Thyroid gland (tissue), 4 donors: ENCODE measurements around the gene KBTBD6. TPM values are rescaled to one million over a fixed set of nuclear protein-coding genes. Genes with fewer than 3 reads are reported as not detected.
"Not testable (repeated sequence)": the region's sequence is repeated elsewhere in the genome, so short reads cannot be mapped to it uniquely, and the experiment has no call there.

Experiments
- DNase-seq, 2 donors: peaks; one replicate each; pipeline ENCODE4 v3.0.0-alpha.2; 2019
- H3K27ac ChIP-seq, 3 donors: fragments of 200-600 bp; sonication (generic); 1 replicate in 2 of 3; 2 replicates in 1 of 3; pipeline ENCODE4 v1.5.1; 2016 to 2019; ENCODE audit warnings: mild to moderate bottlenecking in 1 of 3, moderate library complexity in 1 of 3
- H3K27me3 ChIP-seq: fragments of 200-600 bp; sonication (generic); one replicate; pipeline ENCODE4 v1.5.1; 2019
- H3K36me3 ChIP-seq, 2 donors: fragments of 200-600 bp; sonication (generic); one replicate each; pipeline ENCODE4 v1.5.1; 2016 to 2019
- H3K4me1 ChIP-seq, 2 donors: fragments of 200-600 bp; sonication (generic); one replicate each; pipeline ENCODE4 v1.5.1; 2017 to 2019
- H3K4me3 ChIP-seq, 3 donors: fragments of 200-600 bp; sonication (generic); replicated peaks in 1 of 3; 1 replicate in 2 of 3; 2 replicates in 1 of 3; pipeline ENCODE4 v1.5.1; 2016; ENCODE audit warnings: mild to moderate bottlenecking in 1 of 3
- H3K9me3 ChIP-seq: fragments of 200-600 bp; sonication (generic); one replicate; pipeline ENCODE4 v1.5.1; 2017
- CTCF ChIP-seq, 6 experiments: fragments of 200-600 bp in 3 of 6; fragments of 450-650 bp in 3 of 6; sonication (generic) in 3 of 6; IDR thresholded peaks; one replicate each; pipeline ENCODE4 v1.5.1; 2016 to 2019; ENCODE audit warnings: antibody characterized with exemption in 6 of 6, mild to moderate bottlenecking in 2 of 6, inconsistent platforms in 1 of 6, moderate library complexity in 1 of 6
- POLR2A ChIP-seq, 2 donors: fragments of 450-650 bp; IDR thresholded peaks; one replicate each; pipeline ENCODE4 v1.6.1; 2017; ENCODE audit warnings: antibody characterized with exemption in 2 of 2, mild to moderate bottlenecking in 2 of 2, moderate library complexity in 1 of 2
- WGBS, 2 donors: methylation state at CpG; one replicate each; pipeline ENCODE4 v1.1.5; 2017; 5-methylcytosine and 5-hydroxymethylcytosine counted together
- intact Hi-C: fragments of 100-400 bp; cut with DNase I; formaldehyde crosslinking; loops from one replicate; pipeline ENCODE4 v1.15.1; 2023
- total RNA-seq, 4 donors: library from RNA; depleted of rRNA; stranded (reverse); fragments of >200 nt; gene quantifications; one replicate each; pipeline ENCODE4 v1.2.3, GENCODE V29; 2016

The KBTBD6 gene
- total RNA-seq, 4 donors from 2014 or later: 10.2 to 11.9 (median 11.2) TPM

- DNase-seq: no peak
- intact Hi-C loops: loop anchor here (5.0 kb wide), 1 partner anchor 63 kb away; no protein-coding TSS in a partner anchor
Measured at GRCh38 chr13:41139296-41139966, 6.8 kb upstream of the KBTBD6 start.

GRCh38 chr13:41137951-41138350 lies 5.3 kb upstream of the KBTBD6 start:
- Histone ChIP-seq H3K27me3 (no peaks in the 10 kb centered on the region), H3K27ac (no peak overlapping the region), H3K36me3 (no peaks in the 10 kb centered on the region), H3K9me3 (no peaks in the 10 kb centered on the region), H3K4me3 (no peak overlapping the region), H3K4me1 (peaks cover 0 to 5% of the 10 kb centered on the region in 2 donors)
- intact Hi-C loops: loop anchor here (5.0 kb wide), 1 partner anchor 64 kb away; no protein-coding TSS in a partner anchor
- DNase-seq: no peak
- 98% methylated on average over 2 of the region's 2 CpGs for WGBS, 2 donors
- TF ChIP-seq POLR2A (IDR thresholded peaks at IDR 0.05): no peak
- TF ChIP-seq CTCF (IDR thresholded peaks at IDR 0.05): no peak

More at GRCh38 chr13:41139296-41139966, 6.8 kb upstream of the KBTBD6 start:
- no peaks in the 10 kb centered on the region for H3K9me3 ChIP-seq
- WGBS, 2 donors: 74 to 88% methylated on average over 3 of the region's 3 CpGs
- H3K36me3 ChIP-seq: no peaks in the 10 kb centered on the region
- no peak overlapping the region for H3K27ac ChIP-seq
- H3K4me1 ChIP-seq: no peaks in the 10 kb centered on the region
- no peak overlapping the region for H3K4me3 ChIP-seq
- H3K27me3 ChIP-seq: no peaks in the 10 kb centered on the region
- TF ChIP-seq CTCF (IDR thresholded peaks at IDR 0.05) (no peak), POLR2A (IDR thresholded peaks at IDR 0.05) (no peak)

- intact Hi-C loops: loop anchor here (5.0 kb wide), 1 partner anchor 65 kb away; no protein-coding TSS in a partner anchor
- WGBS, 2 donors: 83 to 85% methylated on average over 3 of the region's 3 CpGs
Measured at GRCh38 chr13:41137241-41137640, 4.6 kb upstream of the KBTBD6 start.

GRCh38 chr13:41136396-41137031 lies 3.9 kb upstream of the KBTBD6 start:
- 92 to 95% methylated on average over 9 of the region's 9 CpGs for WGBS, 2 donors
- Histone ChIP-seq H3K9me3 (no peaks in the 10 kb centered on the region), H3K36me3 (no peaks in the 10 kb centered on the region), H3K27me3 (no peaks in the 10 kb centered on the region), H3K4me3 (no peak overlapping the region), H3K27ac (no peak overlapping the region), H3K4me1 (peaks cover 4 to 8% of the 10 kb centered on the region in 2 donors)
- intact Hi-C loops: loop anchor here (5.0 kb wide), 1 partner anchor 66 kb away; no protein-coding TSS in a partner anchor
- TF ChIP-seq POLR2A (IDR thresholded peaks at IDR 0.05) (no peak), CTCF (IDR thresholded peaks at IDR 0.05) (no peak)
- no peak for DNase-seq

More at GRCh38 chr13:41137241-41137640, 4.6 kb upstream of the KBTBD6 start:
- no peak for DNase-seq
- H3K36me3 ChIP-seq: no peaks in the 10 kb centered on the region
- no peaks in the 10 kb centered on the region for H3K9me3 ChIP-seq
- no peak overlapping the region for H3K4me3 ChIP-seq
- peaks cover 0 to 5% of the 10 kb centered on the region in 2 donors for H3K4me1 ChIP-seq
- no peaks in the 10 kb centered on the region for H3K27me3 ChIP-seq
- TF ChIP-seq POLR2A (IDR thresholded peaks at IDR 0.05) (no peak), CTCF (IDR thresholded peaks at IDR 0.05) (no peak)
- no peak overlapping the region for H3K27ac ChIP-seq

GRCh38 chr13:41133951-41134350 lies 1.3 kb upstream of the KBTBD6 start:
- Histone ChIP-seq H3K36me3 (no peaks in the 10 kb centered on the region), H3K27ac (no peak overlapping the region), H3K27me3 (no peaks in the 10 kb centered on the region), H3K4me1 (peaks cover 16 to 24% of the 10 kb centered on the region in 2 donors), H3K9me3 (no peaks in the 10 kb centered on the region), H3K4me3 (no peak overlapping the region)
- 91 to 92% methylated on average over 6 of the region's 6 CpGs for WGBS, 2 donors
- TF ChIP-seq CTCF (IDR thresholded peaks at IDR 0.05) (no peak), POLR2A (IDR thresholded peaks at IDR 0.05) (no peak)
- no peak for DNase-seq
- intact Hi-C loops: no loop called here

GRCh38 chr13:41131660-41132511 lies 716 bp downstream of the KBTBD6 start:
- H3K9me3 ChIP-seq, H3K27me3 ChIP-seq, H3K36me3 ChIP-seq, intact Hi-C loops: not testable (repeated sequence)
- Histone ChIP-seq H3K4me1 (peaks cover 19 to 32% of the 10 kb centered on the region in 2 donors), H3K4me3 (peak overlapping the region; percentile 50 to 83 (median 80)), H3K27ac (peak overlapping the region; percentile 37 to 76 (median 64))
- 21 to 39% methylated on average over 26 to 39 of the region's 48 CpGs for WGBS, 2 donors
- DNase-seq: peak in 1 of 2 donors; percentile 3

- H3K9me3 ChIP-seq, intact Hi-C loops, H3K27me3 ChIP-seq, H3K4me3 ChIP-seq, H3K36me3 ChIP-seq, H3K27ac ChIP-seq, DNase-seq: not testable (repeated sequence)
- H3K4me1 ChIP-seq: peaks cover 19 to 32% of the 10 kb centered on the region in 2 donors
- 90 to 93% methylated on average over 4 of the region's 4 CpGs for WGBS, 2 donors
Measured at GRCh38 chr13:41131189-41131588, 1.4 kb downstream of the KBTBD6 start.
